Measurements from ENCODE around the gene SRPK2.

- TF ChIP-seq EP300 (conservative IDR thresholded peaks at IDR 0.05; ENCODE audit: poor library complexity, severe bottlenecking) (no peak), CTCF (IDR thresholded peaks at IDR 0.05; ENCODE audit: poor library complexity, severe bottlenecking) (no peak), EZH2 (IDR thresholded peaks at IDR 0.05; ENCODE audit: borderline replicate concordance, insufficient read depth, low read length, poor library complexity, severe bottlenecking) (no peak), REST (IDR thresholded peaks at IDR 0.05; ENCODE audit: borderline replicate concordance) (no peak), RAD21 (conservative IDR thresholded peaks at IDR 0.05) (no peak), POLR2AphosphoS5 (IDR thresholded peaks at IDR 0.05) (no peak), SMC3 (conservative IDR thresholded peaks at IDR 0.05; ENCODE audit: poor library complexity) (no peak), TAF1 (IDR thresholded peaks at IDR 0.05; ENCODE audit: low read depth) (no peak)
Measured at GRCh38 chr7:105180002-105180401, 208.7 kb downstream of the SRPK2 start.

All from neural cell (in vitro differentiated cells).